Neural cell (in vitro differentiated cells): ENCODE measurements around the gene CHADL. TPM values are rescaled to one million over a fixed set of nuclear protein-coding genes. Genes with fewer than 3 reads are reported as not detected.

Experiments
- H2AFZ ChIP-seq: fragments of 200-600, 300-800 bp; sonication (generic), shearing (Covaris generic); 2 replicates; pipeline ENCODE4 v1.6.0; 2014; ENCODE audit warnings: low read depth, mild to moderate bottlenecking, antibody characterized with exemption, low read length, moderate library complexity
- H3F3A ChIP-seq: fragments of 200-600 bp; shearing (Covaris generic); 2 replicates; pipeline ENCODE4 v1.6.1; 2016; ENCODE audit warnings: mild to moderate bottlenecking, moderate library complexity, mixed read lengths, antibody characterized with exemption, low read length; ENCODE audit not compliant: insufficient read depth, poor library complexity, severe bottlenecking
- H3K27ac ChIP-seq: fragments of 200-600, 300-800 bp; sonication (generic), shearing (Covaris generic); 2 replicates; pipeline ENCODE4 v1.5.1; 2014; ENCODE audit warnings: mild to moderate bottlenecking, low read length, moderate library complexity
- H3K27me3 ChIP-seq: fragments of 300-800, 200-600 bp; sonication (generic), shearing (Covaris generic); 2 replicates; pipeline ENCODE4 v1.6.0; 2014; ENCODE audit warnings: mild to moderate bottlenecking, low read depth, low read length, moderate library complexity; ENCODE audit not compliant: insufficient read depth
- H3K36me3 ChIP-seq: fragments of 300-800, 200-600 bp; sonication (generic), shearing (Covaris generic); 2 replicates; pipeline ENCODE4 v1.5.1; 2014; ENCODE audit warnings: mild to moderate bottlenecking, antibody characterized with exemption, low read length, moderate library complexity; ENCODE audit not compliant: insufficient read depth
- H3K4me2 ChIP-seq: fragments of 300-800, 200-600 bp; sonication (generic), shearing (Covaris generic); 2 replicates; pipeline ENCODE4 v1.6.0; 2014; ENCODE audit warnings: mild to moderate bottlenecking, low read length
- H3K4me3 ChIP-seq: fragments of 300-800, 200-600 bp; sonication (generic), shearing (Covaris generic); 2 replicates; pipeline ENCODE4 v1.5.1; 2014; ENCODE audit warnings: mild to moderate bottlenecking, low read length, moderate library complexity
- H3K79me2 ChIP-seq: fragments of 200-600 bp; shearing (Covaris generic); replicated peaks from 2 replicates; pipeline ENCODE4 v1.6.0; 2014; ENCODE audit warnings: mild to moderate bottlenecking, low read length, moderate library complexity; ENCODE audit not compliant: insufficient read depth
- H3K9ac ChIP-seq: fragments of 300-800, 200-600 bp; sonication (generic), shearing (Covaris generic); 2 replicates; pipeline ENCODE4 v1.6.1; 2016; ENCODE audit warnings: mild to moderate bottlenecking, low read length, mixed read lengths
- H3K9me2 ChIP-seq: fragments of 200-600 bp; shearing (Covaris generic); 2 replicates; pipeline ENCODE4 v1.6.1; 2016; ENCODE audit warnings: mild to moderate bottlenecking, low read length, mixed read lengths; ENCODE audit not compliant: insufficient read depth
- H3K9me3 ChIP-seq: fragments of 200-600, 300-800 bp; sonication (generic), shearing (Covaris generic); 2 replicates; pipeline ENCODE4 v1.6.1; 2016; ENCODE audit warnings: mild to moderate bottlenecking, mixed run types, low read length, moderate library complexity, mixed read lengths
- H4K20me1 ChIP-seq: fragments of 200-600 bp; shearing (Covaris generic); 2 replicates; pipeline ENCODE4 v1.6.1; 2016; ENCODE audit warnings: mild to moderate bottlenecking, mixed run types; ENCODE audit not compliant: insufficient read depth
- CTCF ChIP-seq: fragments of 450-650 bp; IDR thresholded peaks from 2 replicates; pipeline ENCODE4 v1.5.1; 2014; ENCODE audit warnings: antibody characterized with exemption, mild to moderate bottlenecking, moderate library complexity; ENCODE audit not compliant: poor library complexity, severe bottlenecking
- EP300 ChIP-seq: fragments of 450-650 bp; conservative IDR thresholded peaks from 2 replicates; pipeline ENCODE4 v1.6.1; 2014; ENCODE audit warnings: antibody characterized with exemption, mild to moderate bottlenecking, moderate library complexity; ENCODE audit not compliant: poor library complexity, severe bottlenecking
- EZH2 ChIP-seq: fragments of 200-600, 300-800 bp; shearing (Covaris generic), sonication (generic); IDR thresholded peaks from 2 replicates; pipeline ENCODE4 v1.6.1; 2014; ENCODE audit warnings: antibody characterized with exemption, low read length, borderline replicate concordance, mild to moderate bottlenecking; ENCODE audit not compliant: insufficient read depth, poor library complexity, severe bottlenecking
- MXI1 ChIP-seq: fragments of 450-650 bp; conservative IDR thresholded peaks from 2 replicates; pipeline ENCODE4 v1.6.1; 2014; ENCODE audit warnings: antibody characterized with exemption, mild to moderate bottlenecking; ENCODE audit not compliant: poor library complexity, severe bottlenecking
- POLR2AphosphoS5 ChIP-seq: IDR thresholded peaks from 2 replicates; pipeline ENCODE4 v1.6.1; 2012
- RAD21 ChIP-seq: fragments of 450-650 bp; conservative IDR thresholded peaks from 2 replicates; pipeline ENCODE4 v1.6.1; 2014; ENCODE audit warnings: antibody characterized with exemption, mild to moderate bottlenecking, moderate library complexity
- REST ChIP-seq: IDR thresholded peaks from 2 replicates; pipeline ENCODE4 v1.6.1; 2012; ENCODE audit warnings: borderline replicate concordance
- SMC3 ChIP-seq: fragments of 450-650 bp; conservative IDR thresholded peaks from 2 replicates; pipeline ENCODE4 v1.6.1; 2014; ENCODE audit warnings: antibody characterized with exemption, mild to moderate bottlenecking, moderate library complexity; ENCODE audit not compliant: poor library complexity
- TAF1 ChIP-seq: IDR thresholded peaks from 2 replicates; pipeline ENCODE4 v1.6.1; 2012; ENCODE audit warnings: low read depth
- polyA plus RNA-seq: library from polyadenylated mRNA; depleted of rRNA; stranded (reverse); fragments of >200 nt; gene quantifications from 2 replicates; pipeline ENCODE4 v1.2.3, GENCODE V29; 2014

CHADL gene
- polyA plus RNA-seq, 1 donor from 2014 or later: 0.22 TPM

DNA sequence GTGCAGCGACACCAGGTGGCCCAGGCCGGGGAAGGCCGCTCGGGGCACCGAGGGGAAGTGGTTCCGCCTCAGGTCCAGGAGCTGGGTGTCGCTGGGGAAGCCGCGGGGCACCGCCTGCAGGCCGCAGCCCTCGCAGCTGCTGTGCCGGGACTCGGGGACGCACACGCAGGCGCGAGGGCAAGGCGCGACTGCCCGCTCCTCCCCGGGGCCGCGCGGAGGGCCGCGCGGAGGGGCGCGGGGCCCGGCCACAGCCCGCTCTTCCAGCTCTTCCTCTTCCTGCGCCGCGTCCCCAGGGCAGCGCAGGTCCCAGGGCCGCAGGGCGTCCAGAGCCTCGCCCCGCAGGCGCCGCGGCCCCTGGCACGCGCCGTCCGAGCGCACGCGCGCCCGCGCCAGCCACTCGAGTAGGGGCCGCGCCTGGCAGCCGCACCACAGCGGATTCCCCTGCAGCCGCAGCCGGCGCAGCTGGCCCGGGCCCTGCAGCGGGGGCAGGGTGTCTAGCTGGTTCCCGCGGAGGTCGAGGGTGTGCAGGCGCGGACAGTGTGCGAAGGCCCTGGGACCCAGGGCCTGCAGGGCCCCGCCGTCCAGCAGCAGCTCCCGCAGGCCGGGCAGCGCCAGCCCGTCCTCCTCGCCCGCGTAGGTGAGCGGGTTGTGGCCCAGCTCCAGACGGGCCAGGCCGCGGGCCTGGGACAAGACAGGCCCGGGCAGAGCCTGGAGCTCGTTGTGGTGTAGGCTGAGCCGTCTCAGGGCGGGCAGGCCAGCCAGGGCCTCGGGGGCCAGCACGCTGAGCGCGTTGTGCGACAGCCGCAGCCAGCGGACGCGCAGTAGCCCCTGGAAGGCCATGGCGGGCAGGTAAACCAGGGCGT, 2.8 kb downstream of the CHADL start:
- Histone ChIP-seq H3K27ac (no peak overlapping the region), H3K36me3 (no peaks in the 10 kb centered on the region), H2AFZ (no peak overlapping the region), H4K20me1 (no peaks in the 10 kb centered on the region), H3F3A (no peaks in the 10 kb centered on the region), H3K4me2 (no peak overlapping the region), H3K9ac (no peak overlapping the region), H3K9me2 (no peaks in the 10 kb centered on the region), H3K27me3 (no peaks in the 10 kb centered on the region), H3K9me3 (no peaks in the 10 kb centered on the region), H3K4me3 (no peak overlapping the region), H3K79me2 (no peaks in the 10 kb centered on the region)
- TF ChIP-seq EZH2: no peak
- peak; percentile 40 for TF ChIP-seq CTCF
- TF ChIP-seq REST: no peak
- no peak for TF ChIP-seq EP300
- TF ChIP-seq SMC3: peak; percentile 35
- TF ChIP-seq MXI1: no peak
- no peak for TF ChIP-seq TAF1
- TF ChIP-seq POLR2AphosphoS5: no peak
- TF ChIP-seq RAD21: peak; percentile 33

- Histone ChIP-seq H3K27me3 (no peaks in the 10 kb centered on the region), H4K20me1 (no peaks in the 10 kb centered on the region), H3K36me3 (no peaks in the 10 kb centered on the region), H3K9me3 (no peaks in the 10 kb centered on the region), H3F3A (no peaks in the 10 kb centered on the region), H3K9me2 (no peaks in the 10 kb centered on the region), H3K4me2 (no peak overlapping the region), H3K4me3 (no peak overlapping the region), H3K27ac (no peak overlapping the region), H2AFZ (no peak overlapping the region), H3K9ac (no peak overlapping the region), H3K79me2 (no peaks in the 10 kb centered on the region)
- TF ChIP-seq EP300 (no peak), RAD21 (no peak), EZH2 (no peak), REST (no peak), MXI1 (no peak), TAF1 (no peak), CTCF (no peak), POLR2AphosphoS5 (no peak), SMC3 (no peak)
These were observed 3.6 kb downstream of the CHADL start for GRCh38 chr22:41237036-41237706.
